ENCODE measurements around the gene NOTCH2NLA.
A peak's percentile ranks its signal among the peaks of the same experiment; 100 is the strongest.
"Not testable (repeated sequence)": the region's sequence is repeated elsewhere in the genome, so short reads cannot be mapped to it uniquely, and the experiment has no call there.

Gene NOTCH2NLA

GRCh38 chr1:146228144-146228682, 608 bp downstream of the NOTCH2NLA start:
- peak overlapping the region; percentile 40 for H3K4me3 ChIP-seq (ENCODE audit: low read length)
- DNase-seq (ENCODE audit: low read depth, low spot score) = not testable (repeated sequence)

- DNase-seq (ENCODE audit: low read depth, low spot score) = not testable (repeated sequence)
Measured at GRCh38 chr1:146174531-146174930, 54.3 kb downstream of the NOTCH2NLA start.

GRCh38 chr1:146167740-146168139, 61.1 kb downstream of the NOTCH2NLA start:
- H3K4me3 ChIP-seq (ENCODE audit: low read length); DNase-seq (ENCODE audit: low read depth, low spot score): not testable (repeated sequence)

More at GRCh38 chr1:146174531-146174930, 54.3 kb downstream of the NOTCH2NLA start:
- H3K4me3 ChIP-seq (ENCODE audit: low read length) = not testable (repeated sequence)

- DNase-seq (ENCODE audit: low read depth, low spot score); H3K4me3 ChIP-seq (ENCODE audit: low read length): not testable (repeated sequence)
Measured at GRCh38 chr1:146167273-146167672, 61.5 kb downstream of the NOTCH2NLA start.

- not testable (repeated sequence) for H3K4me3 ChIP-seq (ENCODE audit: low read length); DNase-seq (ENCODE audit: low read depth, low spot score)
Measured at GRCh38 chr1:146144465-146144864, 84.4 kb downstream of the NOTCH2NLA start, which contains the start of gene NBPF10. Gene NBPF10 (minus strand): TSS chr1:146144804. CDS start chr1:146144769, 35 bp downstream.

Measured in Jurkat, Clone E6-1 (cell line).